Stimulated activated CD4-positive, alpha-beta T cell treated with anti-CD3 and anti-CD28 coated beads, Interleukin-1b, Interleukin-23, amount 100 ng/mL, for 48 hours (primary cell): Measurements from ENCODE around the gene SCP2D1.

Experiments used
- DNase-seq: peaks from one replicate; pipeline ENCODE4 v3.0.0-alpha.2; 2020

SCP2D1 gene

DNA sequence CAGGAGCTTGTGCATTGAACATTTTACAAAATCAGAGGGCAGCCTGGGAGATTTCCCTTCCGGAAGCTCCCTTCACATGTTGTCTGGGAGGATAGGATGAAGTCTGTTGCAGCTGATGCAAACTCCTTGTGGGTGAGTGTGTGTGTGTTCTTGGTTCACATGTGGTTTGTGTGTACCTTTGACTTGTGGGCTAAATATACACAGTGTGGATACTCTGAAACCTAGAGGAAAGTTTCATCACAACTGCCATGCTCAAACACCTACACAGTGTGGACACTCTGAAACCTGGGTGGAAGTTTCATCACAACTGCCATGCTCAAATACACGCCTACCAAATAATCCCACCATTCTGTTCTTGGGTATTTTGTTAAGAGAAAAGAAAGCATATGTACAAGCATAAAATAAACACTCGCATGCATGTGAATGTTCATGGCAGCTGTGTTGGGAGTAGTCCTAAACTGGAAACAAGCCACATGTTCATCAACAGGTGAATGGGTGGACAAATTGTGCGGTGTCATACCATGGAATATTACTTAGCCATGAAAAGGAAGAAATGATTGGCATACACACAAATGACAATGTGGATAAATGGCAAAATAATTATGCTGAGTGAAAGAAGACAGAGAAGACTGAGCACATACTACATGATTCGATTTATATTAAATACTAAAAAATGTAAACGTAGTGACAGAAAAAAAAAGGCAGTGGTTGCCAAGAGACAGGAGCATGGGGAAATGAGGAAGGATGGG is 1.8 kb downstream of the SCP2D1 start:
- DNase-seq = no peak

- no peak for DNase-seq
Observed at GRCh38 chr20:18822832-18823231, 9.2 kb downstream of the SCP2D1 start.

DNA sequence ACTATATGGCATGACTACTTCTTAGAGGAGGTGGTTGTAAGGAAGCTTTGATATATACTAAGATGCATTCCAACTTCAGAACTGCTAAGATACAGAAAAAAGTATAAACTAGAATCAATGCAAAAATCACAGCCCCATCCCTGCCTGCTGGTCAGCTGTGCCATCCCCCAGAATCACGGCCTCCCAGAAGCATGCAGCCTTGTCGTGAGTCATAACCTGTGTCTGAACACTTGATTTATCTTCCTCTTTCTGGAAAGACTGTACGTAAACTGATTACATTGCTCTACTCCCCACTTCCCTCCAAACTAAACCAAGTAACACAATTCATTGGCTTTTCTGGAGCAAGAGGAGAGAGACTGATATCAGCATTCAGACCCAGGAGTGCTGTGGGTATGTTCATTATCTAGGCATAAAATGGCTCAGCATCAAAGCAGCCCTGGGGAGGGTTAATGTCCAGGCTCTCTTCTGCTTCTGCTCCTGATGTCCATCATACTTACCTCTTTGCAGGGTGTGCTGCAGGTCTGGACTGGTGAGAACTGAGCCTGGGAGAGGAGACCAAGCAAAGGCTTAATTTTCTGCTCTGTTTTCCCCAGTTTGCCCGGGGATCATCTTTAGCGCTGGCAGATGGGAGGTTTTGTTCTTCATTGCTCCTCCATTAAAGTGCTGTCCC is 18.4 kb downstream of the SCP2D1 start:
- no peak for DNase-seq

- no peak for DNase-seq
Observed at GRCh38 chr20:18832546-18833200, 19.1 kb downstream of the SCP2D1 start.

DNA sequence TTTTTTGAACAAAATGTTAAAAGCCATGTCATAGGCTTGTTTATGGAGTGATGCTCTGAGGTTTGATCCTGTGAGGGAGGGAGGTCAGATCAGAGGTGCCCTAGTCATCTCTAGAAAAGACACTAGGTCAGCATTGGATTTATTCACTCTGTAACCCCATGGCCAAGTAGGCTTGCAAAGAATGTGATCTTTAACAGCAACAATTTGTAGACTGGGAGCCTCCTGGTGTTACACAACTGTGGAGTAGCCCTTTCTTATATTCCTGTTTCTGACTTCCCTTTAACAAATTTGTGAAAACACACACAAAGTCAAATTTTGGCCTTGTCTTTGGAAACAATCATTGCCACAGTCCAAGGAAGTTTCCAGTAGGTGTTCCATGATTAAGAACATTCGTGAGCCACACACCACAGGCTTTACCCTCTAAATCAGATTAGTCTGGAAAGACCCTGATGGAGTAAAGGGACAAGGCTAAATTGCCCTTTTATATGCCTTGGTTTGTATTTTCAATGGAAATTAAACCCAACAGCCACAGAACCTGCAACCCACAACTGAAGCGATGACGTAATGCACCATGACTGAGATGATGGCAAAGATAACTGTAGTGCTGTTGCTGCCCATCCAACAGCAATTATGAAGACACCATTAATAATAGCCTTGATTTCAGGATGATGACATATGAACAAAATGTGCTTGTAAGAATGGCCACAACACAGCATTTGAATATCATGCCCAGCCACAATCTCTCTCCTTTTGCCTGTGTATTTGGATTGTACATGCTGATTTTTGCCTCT is 22.1 kb downstream of the SCP2D1 start:
- no peak for DNase-seq

DNA sequence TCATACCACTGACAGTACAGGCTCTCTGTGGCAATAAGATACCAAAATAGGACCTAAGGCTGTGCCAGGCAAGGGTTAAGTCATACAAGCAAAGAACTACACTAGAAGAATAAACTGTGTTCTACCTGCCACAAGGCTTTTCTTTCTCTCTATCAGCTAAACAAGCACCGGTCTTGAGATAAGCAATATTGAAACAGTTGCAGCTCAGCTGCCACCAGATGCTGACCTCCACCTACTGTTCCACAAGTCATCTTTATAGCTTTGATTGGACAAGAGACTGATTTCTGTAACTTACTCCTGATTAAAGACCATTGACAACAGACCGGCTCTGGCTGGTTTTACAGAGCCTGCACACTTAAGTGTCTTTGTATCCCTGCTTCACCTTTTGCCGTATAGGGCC is 24.1 kb downstream of the SCP2D1 start:
- DNase-seq = no peak

- no peak for DNase-seq
Observed at GRCh38 chr20:18839507-18840247, 26.1 kb downstream of the SCP2D1 start.

DNA sequence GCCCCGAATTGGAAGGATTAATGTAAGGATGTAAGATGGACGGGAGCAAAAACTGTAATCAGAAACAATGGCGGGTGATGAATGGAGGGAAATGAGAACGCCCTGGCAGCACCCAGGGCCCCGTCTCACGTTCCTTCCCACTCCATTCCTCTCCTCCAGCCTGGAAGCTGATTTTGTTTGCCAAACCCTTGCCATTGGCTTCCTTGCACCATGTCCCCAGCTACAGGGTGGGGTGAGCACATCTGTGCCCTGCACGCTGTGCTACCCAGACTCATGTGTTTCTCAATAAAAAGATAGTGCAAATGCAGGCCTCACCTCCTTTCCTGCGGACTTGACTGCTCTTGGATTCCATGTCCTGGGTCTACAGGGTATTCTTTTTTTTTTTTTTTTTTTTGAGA is 26.7 kb downstream of the SCP2D1 start:
- no peak for DNase-seq

- DNase-seq = no peak
Observed at GRCh38 chr20:18845017-18845416, 31.4 kb downstream of the SCP2D1 start.

GRCh38 chr20:18847226-18847755 is 33.7 kb downstream of the SCP2D1 start:
- DNase-seq = no peak

DNA sequence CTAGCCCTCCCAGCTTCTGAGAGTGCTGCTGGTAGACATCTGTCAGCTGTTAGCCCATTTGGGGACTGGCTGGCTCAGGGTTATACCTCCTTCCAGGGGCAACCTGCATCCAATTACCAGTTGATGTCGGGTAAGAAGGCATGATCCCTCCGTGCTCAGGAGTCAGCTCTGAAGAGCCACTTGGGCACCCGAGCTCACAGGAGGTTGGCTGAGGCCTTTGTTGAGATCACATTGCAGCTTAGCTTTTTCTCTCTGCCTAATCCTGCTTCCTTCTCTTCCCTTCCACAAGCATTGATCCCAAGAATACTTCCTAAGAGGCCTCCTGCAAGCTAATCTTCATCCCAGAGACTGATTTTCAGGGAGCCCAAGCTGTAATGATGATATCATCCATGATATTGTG is 35.5 kb downstream of the SCP2D1 start:
- DNase-seq = no peak

- DNase-seq = no peak
Observed at GRCh38 chr20:18851629-18852028, 38.0 kb downstream of the SCP2D1 start.

- no peak for DNase-seq
Observed at GRCh38 chr20:18852318-18852717, 38.7 kb downstream of the SCP2D1 start.

DNA sequence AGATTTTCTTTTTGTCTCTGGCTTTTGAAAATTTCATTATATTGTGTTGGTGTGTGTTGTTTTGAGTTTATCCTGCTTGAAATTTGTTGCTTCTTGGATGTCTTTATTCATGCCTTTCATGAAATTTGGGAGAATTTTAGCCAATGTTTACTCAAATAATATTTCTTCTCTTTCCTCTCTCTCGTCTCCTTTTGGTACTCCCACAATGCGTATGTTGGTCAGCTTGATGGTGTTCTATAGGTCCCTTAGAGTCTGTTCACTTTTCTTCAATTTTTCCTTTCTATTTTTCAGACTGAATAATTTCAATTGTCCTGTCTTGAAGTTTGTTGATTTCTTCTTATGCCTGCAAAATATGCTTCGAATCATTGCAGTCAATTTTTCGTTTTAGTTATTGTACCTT is 39.6 kb downstream of the SCP2D1 start:
- no peak for DNase-seq

DNA sequence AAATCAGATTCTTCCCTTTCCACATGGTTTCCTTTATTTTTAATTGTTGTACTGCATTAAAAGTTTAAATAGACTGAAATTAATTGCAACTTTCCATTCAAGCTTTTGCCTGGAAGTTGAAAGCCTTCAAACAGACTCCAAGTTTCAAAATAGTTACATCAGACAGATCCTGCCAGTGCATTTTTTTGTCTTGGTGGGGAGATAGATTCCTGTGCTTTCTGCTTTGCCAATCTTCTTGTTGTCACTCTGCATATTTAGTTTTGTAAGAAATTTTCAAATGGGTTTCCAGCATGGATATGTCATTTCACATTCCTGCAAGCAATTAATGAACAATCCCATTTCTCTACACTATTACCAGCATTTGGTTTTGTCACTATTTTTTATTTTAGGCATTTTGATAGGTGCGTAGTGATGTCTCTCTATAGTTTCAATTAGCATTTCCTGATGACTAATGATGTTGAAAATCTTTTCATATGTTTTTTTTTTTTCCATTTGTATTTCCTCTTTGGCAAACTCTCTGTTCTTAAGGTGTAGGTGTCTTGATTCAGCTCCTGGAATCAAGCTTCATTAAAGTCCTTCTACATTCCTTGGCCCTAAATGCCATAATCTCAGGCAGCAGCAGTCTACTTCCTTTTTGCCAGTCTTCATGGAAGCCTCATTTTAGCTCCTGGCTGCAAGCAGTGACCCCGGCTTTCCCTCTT is 40.5 kb downstream of the SCP2D1 start:
- no peak for DNase-seq

- DNase-seq = no peak
Observed at GRCh38 chr20:18855882-18856281, 42.3 kb downstream of the SCP2D1 start.

- no peak for DNase-seq
Observed at GRCh38 chr20:18856873-18857272, 43.3 kb downstream of the SCP2D1 start.

GRCh38 chr20:18857640-18858039 is 44.1 kb downstream of the SCP2D1 start:
- DNase-seq = no peak

- DNase-seq = no peak
Observed at GRCh38 chr20:18858816-18859215, 45.2 kb downstream of the SCP2D1 start.
